Activated naive CD8-positive, alpha-beta T cell (primary cell): ENCODE measurements around the gene RGS7BP.
"Not testable (repeated sequence)": the region's sequence is repeated elsewhere in the genome, so short reads cannot be mapped to it uniquely, and the experiment has no call there.

ENCODE experiments used
- H3K27ac Mint-ChIP-seq: one replicate; pipeline ENCODE4 v1.8.0; 2021; ENCODE audit warnings: mixed read lengths
- H3K27me3 Mint-ChIP-seq: one replicate; pipeline ENCODE4 v1.8.0; 2021; ENCODE audit warnings: mixed read lengths
- H3K36me3 Mint-ChIP-seq: one replicate; pipeline ENCODE4 v1.8.0; 2021; ENCODE audit warnings: mixed read lengths
- H3K4me1 Mint-ChIP-seq: one replicate; pipeline ENCODE4 v1.8.0; 2021; ENCODE audit warnings: low read depth, mixed read lengths
- H3K4me3 Mint-ChIP-seq: one replicate; pipeline ENCODE4 v1.8.0; 2021; ENCODE audit warnings: mild to moderate bottlenecking, mixed read lengths
- H3K9me3 Mint-ChIP-seq: one replicate; pipeline ENCODE4 v1.8.0; 2021; ENCODE audit warnings: low read depth, mixed read lengths

The RGS7BP gene

DNA sequence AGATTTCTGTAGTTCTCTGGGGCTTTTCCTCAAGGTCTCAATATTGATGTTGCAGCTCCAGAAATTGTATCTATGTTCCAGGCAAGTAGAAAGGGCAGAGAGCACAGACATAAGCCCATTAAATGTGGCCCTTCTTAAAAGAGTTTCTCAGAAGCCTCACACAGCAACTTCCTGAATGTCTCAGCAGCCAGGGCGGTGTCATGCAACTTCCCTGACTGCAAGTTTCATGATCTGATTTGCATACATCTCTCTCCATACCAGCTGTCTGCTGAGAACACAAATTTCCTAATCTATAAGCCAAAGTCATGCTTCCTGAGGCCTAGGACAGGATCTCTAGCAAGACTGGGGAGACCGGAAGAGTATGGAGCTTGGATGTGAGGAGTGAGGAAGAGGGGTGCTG is 13.0 kb downstream of the RGS7BP start:
- Mint-ChIP-seq H3K36me3 (no peaks in the 10 kb centered on the region), H3K27ac (no peak overlapping the region), H3K9me3 (no peaks in the 10 kb centered on the region), H3K27me3 (no peaks in the 10 kb centered on the region), H3K4me3 (no peak overlapping the region), H3K4me1 (no peaks in the 10 kb centered on the region)

DNA sequence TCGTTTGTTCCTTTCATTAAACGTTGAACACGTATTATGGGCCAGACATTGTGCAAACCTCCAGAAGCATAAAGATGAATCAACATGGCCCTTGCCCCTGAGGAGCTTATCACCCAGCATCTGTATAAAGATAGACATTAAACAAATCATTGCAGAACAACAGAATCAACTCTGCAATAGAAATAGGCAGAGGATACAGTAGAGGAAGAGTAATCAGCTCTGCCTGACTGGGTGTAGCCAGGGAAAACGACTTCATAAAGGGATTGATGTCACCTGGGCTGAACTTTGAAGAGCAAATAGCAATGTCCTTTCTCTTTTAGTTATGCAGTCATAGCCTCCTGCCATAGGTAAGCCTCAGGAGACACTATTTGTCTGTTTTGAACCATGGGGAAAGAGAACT is 13.4 kb downstream of the RGS7BP start:
- no peak overlapping the region for H3K27ac Mint-ChIP-seq
- H3K4me1 Mint-ChIP-seq, result no peaks in the 10 kb centered on the region
- no peaks in the 10 kb centered on the region for H3K27me3 Mint-ChIP-seq
- H3K36me3 Mint-ChIP-seq, result no peaks in the 10 kb centered on the region
- H3K9me3 Mint-ChIP-seq, result no peaks in the 10 kb centered on the region
- no peak overlapping the region for H3K4me3 Mint-ChIP-seq

DNA sequence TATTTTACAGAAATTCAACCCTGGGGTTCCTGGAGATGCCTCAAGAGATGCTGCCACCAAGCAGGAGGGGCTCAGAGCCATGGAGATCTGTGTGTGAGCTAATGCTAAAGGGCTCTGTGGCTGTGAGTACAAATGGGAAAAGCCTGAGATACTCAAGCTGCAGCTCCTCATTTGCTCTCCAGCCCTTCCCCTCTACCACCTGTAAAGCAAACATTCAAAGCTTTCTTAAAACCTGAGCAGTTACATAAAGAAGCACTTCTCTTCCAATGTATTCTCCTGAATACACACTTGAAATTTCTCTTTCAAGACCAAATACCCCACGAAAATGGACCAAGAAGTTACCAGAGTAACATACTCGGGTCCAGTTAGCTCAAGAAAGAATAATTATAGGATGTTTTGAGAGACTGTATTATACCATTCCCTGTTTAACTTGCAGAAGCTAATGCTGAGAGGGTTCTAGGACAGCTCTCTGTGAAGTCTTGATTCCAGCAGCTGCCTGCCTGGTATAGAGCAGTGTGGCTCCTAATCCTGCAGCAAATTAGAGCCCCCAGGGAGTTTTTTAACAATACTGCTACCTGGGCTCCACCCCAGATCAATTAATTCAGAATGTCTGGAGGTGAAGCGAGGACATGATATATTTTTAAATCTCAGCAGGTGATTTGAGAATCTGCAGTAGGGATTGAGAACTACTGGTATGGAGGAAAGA is 21.1 kb downstream of the RGS7BP start:
- no peaks in the 10 kb centered on the region for H3K9me3 Mint-ChIP-seq
- H3K36me3 Mint-ChIP-seq, result no peaks in the 10 kb centered on the region
- H3K27ac Mint-ChIP-seq, result no peak overlapping the region
- H3K27me3 Mint-ChIP-seq, result no peaks in the 10 kb centered on the region
- H3K4me1 Mint-ChIP-seq, result no peaks in the 10 kb centered on the region
- H3K4me3 Mint-ChIP-seq, result no peak overlapping the region

DNA sequence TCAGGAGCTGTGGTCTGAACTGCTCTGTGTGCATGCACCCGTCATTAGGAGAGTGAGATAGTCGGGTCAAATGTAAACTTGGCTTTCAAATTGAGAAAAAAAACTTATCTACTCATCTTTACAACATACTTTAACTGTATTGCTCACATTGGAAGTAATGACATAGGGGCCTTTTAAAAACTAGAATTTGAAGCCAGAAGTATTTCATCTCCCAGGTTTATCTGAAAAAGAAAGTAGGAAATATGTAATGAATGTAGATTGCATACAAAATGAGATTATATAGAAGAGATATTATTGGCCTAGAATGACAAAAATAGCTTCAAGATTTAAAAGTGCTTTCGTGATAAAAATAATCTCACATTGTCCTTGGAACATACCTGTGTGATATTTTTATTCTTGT is 24.3 kb downstream of the RGS7BP start:
- Mint-ChIP-seq H3K4me3 (no peak overlapping the region), H3K4me1 (no peaks in the 10 kb centered on the region), H3K27ac (no peak overlapping the region), H3K27me3 (no peaks in the 10 kb centered on the region), H3K9me3 (no peaks in the 10 kb centered on the region), H3K36me3 (no peaks in the 10 kb centered on the region)

DNA sequence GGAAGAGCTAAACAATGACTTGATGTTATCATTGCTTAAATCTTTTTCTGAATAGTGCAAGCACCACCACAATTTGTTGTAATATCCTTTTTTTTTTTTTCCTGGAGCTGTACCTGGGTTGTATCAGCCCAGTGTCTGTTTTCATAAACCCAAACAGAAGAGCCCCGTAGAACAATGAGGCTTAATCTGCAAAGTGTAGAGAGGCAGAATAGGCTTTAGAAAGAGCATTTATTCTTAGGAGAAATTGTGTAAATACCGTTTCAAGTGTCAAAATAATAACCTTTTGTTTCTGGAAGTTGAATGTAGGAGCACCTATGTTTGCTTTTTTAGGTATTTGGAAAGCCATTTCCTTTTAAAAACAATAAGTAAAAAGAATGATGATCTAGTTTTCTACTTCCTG is 26.4 kb downstream of the RGS7BP start:
- no peaks in the 10 kb centered on the region for H3K36me3 Mint-ChIP-seq
- H3K27ac Mint-ChIP-seq, result no peak overlapping the region
- H3K9me3 Mint-ChIP-seq, result no peaks in the 10 kb centered on the region
- no peaks in the 10 kb centered on the region for H3K4me1 Mint-ChIP-seq
- no peak overlapping the region for H3K4me3 Mint-ChIP-seq
- no peaks in the 10 kb centered on the region for H3K27me3 Mint-ChIP-seq

DNA sequence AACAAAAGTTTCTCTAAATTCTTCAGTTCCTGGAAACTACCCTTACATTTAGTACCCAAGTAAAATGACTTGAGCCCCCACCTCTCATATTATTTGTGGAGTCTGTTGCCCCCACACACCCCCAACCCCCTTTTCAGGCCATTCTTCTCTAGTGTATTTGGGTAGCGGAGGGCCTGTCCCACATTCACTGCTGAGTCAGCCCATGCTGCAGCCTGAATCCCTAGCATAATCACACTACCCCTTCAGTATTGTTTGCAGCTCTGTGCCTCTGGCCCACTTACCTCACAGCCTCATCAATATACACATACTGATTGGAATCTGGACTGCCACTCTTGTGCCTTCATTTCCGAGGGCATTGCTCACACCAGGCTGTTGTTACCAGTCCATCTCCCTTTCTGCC is 26.8 kb downstream of the RGS7BP start:
- H3K27me3 Mint-ChIP-seq, result peaks cover under 1% of the 10 kb centered on the region
- no peak overlapping the region for H3K4me3 Mint-ChIP-seq
- H3K9me3 Mint-ChIP-seq, result no peaks in the 10 kb centered on the region
- no peaks in the 10 kb centered on the region for H3K4me1 Mint-ChIP-seq
- no peak overlapping the region for H3K27ac Mint-ChIP-seq
- H3K36me3 Mint-ChIP-seq, result no peaks in the 10 kb centered on the region

DNA sequence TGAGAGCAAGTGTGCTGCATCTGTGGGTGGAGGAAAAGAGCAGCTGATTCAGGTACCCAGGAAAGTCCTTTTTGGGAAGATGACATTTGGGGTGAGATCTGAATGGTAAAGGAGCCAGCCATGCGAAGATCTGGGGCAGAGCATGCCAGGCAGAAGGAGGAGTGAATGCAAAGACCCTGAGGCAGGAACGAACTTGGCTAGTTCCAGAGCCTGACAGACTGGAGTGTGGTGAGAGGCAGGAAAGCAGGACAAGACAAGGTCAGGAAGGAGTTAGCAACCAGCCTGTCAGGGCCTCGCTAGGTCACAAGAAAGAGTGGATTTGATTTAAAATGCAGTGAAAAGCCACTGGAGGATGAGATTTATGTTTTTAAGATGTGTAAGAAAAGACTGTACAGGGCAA is 28.2 kb downstream of the RGS7BP start:
- Mint-ChIP-seq H3K27ac (no peak overlapping the region), H3K4me3 (no peak overlapping the region), H3K27me3 (peaks cover 1% of the 10 kb centered on the region), H3K36me3 (no peaks in the 10 kb centered on the region), H3K4me1 (no peaks in the 10 kb centered on the region), H3K9me3 (no peaks in the 10 kb centered on the region)

DNA sequence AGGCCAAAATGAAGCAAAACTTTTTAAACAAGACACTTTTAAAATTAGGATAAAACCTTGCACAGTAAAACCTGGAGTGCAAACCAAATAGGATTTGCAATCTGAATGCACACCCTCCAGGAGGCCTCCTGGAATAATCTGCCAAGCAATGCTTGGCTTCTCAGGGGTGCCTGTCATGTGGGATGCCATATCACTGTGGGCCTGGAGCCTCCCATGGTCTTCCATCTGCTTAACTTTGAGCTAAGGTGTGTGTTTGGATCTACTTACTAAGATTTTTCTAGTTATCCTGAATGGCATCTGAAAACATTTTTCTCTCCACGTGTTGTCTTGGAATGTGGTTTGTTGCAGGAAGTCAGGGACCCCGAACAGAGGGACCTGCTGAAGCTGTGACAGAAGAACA is 52.1 kb downstream of the RGS7BP start:
- H3K4me3 Mint-ChIP-seq, result no peak overlapping the region
- H3K4me1 Mint-ChIP-seq, result no peaks in the 10 kb centered on the region
- H3K9me3 Mint-ChIP-seq, result peaks cover 8% of the 10 kb centered on the region
- H3K36me3 Mint-ChIP-seq, result no peaks in the 10 kb centered on the region
- no peak overlapping the region for H3K27ac Mint-ChIP-seq
- H3K27me3 Mint-ChIP-seq, result peaks cover 2% of the 10 kb centered on the region

DNA sequence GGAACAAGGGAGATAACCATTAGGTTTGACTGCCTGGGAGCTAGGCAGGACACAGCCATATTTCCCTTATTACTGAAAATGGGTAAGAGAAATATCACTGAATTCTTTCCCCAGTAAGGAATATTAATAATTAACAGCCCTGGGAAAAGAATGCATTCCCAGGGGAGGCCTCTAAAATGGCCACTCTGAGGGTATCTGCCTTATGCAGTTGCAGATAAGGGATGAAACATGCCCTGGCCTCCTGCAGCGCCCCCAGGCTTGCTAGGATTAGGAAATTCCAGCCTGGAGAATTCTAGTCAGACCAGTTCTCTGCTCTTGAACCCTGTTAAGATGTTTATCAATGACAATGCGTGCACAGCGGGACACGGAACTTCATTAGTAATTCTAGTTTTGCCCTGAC is 52.8 kb downstream of the RGS7BP start:
- not testable (repeated sequence) for H3K9me3 Mint-ChIP-seq, H3K4me3 Mint-ChIP-seq, H3K27ac Mint-ChIP-seq, H3K36me3 Mint-ChIP-seq, H3K27me3 Mint-ChIP-seq, H3K4me1 Mint-ChIP-seq

DNA sequence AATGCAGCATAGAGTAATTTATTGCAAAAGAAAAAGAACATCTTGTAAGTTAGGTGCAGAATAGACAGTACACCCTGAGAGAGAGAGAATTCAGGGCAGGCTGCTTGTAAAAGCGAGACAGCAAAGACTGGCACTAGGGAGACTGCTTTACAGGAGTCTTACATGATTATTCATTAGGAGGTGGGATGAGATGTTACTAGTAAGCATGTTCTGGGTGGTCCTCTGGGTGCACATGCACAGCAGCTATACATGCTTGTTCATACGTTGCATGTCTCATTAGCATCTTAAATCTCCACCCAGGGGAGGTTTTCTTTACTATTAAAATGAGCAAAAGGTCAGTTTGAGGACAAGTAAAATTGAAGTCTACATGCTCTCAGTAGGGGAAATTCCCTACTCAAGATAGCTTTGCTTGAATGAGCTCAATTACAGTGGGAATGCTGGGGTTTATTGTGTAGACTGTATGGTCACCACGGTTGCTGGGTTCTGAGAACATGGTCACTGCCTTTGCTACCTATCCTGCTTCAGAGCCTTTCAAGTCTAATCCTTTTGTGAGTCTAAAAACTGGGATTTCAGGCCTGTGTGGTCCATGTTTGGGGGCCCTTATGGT is 60.6 kb downstream of the RGS7BP start:
- Mint-ChIP-seq H3K4me1 (no peaks in the 10 kb centered on the region), H3K36me3 (no peaks in the 10 kb centered on the region), H3K27me3 (peaks cover 4% of the 10 kb centered on the region), H3K4me3 (no peak overlapping the region), H3K27ac (no peak overlapping the region), H3K9me3 (no peaks in the 10 kb centered on the region)

DNA sequence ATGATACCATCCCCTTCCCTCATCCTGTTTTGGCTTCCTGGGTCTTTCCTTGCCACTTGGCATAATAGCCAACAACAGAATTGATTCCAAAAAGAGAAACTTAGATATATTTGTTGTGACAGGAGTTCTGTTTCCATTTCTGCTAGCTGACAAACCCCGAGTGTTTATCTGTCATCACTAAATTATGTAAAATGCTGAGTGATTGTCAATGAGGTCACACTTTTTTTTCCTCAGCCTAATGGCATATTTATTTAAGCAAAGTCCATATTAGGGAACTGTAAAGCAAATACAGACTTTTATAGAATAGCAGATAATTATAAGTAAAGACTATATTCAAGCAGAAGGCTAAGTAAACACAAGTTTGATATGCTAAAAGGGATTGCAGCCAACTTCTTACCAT is 64.0 kb downstream of the RGS7BP start:
- Mint-ChIP-seq H3K27me3 (peaks cover 2% of the 10 kb centered on the region), H3K9me3 (no peaks in the 10 kb centered on the region), H3K27ac (no peak overlapping the region), H3K36me3 (no peaks in the 10 kb centered on the region), H3K4me1 (no peaks in the 10 kb centered on the region), H3K4me3 (no peak overlapping the region)

DNA sequence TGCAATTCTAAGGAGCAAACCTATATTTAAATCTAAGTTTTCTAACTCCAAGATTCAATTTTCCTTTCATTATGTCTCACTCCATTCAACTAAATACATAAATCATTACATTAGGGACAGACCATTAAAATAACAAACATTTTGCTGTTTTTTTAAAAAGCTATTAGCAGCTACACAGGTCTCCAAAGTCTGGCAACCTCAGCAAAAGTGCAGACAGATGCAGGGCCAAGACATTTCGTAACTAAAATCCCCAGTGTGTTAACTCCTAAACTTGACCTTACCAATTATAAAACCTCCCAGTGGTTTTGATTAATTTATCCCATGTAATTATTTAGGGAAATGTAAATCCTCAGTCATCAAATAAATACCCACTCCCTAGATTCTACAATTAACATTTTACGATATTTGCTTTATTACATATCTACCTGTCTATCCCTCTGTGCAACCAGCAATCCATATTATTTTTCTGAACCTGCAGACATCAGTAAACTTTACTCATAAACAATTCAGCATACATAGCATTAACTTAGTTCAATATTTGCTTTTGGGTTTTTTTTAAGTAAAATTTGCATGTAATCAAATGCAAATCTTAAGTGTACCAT is 64.7 kb downstream of the RGS7BP start:
- Mint-ChIP-seq H3K4me1 (no peaks in the 10 kb centered on the region), H3K36me3 (no peaks in the 10 kb centered on the region), H3K9me3 (no peaks in the 10 kb centered on the region), H3K27me3 (peaks cover 2% of the 10 kb centered on the region), H3K27ac (no peak overlapping the region), H3K4me3 (no peak overlapping the region)

DNA sequence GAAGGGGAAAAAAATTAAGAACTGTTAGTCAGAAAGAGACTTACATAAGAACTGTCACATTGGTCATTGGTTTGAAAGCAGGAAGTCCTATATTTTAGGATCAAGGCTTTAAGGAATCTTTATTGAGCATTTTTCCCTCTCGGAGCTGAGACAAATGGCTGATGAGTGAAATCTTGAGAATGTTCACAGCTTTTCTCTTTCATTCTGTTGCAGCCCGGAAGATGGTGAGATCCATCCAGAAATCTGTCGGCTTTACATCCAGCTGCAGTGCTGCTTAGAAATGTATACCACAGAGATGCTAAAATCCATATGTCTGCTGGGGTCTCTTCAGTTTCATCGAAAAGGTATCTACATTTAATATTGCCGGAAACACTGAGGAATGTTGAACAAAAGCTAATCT is 69.7 kb downstream of the RGS7BP start:
- no peaks in the 10 kb centered on the region for H3K36me3 Mint-ChIP-seq
- H3K4me3 Mint-ChIP-seq, result no peak overlapping the region
- H3K27ac Mint-ChIP-seq, result no peak overlapping the region
- peaks cover 17% of the 10 kb centered on the region for H3K27me3 Mint-ChIP-seq
- no peaks in the 10 kb centered on the region for H3K9me3 Mint-ChIP-seq
- no peaks in the 10 kb centered on the region for H3K4me1 Mint-ChIP-seq

DNA sequence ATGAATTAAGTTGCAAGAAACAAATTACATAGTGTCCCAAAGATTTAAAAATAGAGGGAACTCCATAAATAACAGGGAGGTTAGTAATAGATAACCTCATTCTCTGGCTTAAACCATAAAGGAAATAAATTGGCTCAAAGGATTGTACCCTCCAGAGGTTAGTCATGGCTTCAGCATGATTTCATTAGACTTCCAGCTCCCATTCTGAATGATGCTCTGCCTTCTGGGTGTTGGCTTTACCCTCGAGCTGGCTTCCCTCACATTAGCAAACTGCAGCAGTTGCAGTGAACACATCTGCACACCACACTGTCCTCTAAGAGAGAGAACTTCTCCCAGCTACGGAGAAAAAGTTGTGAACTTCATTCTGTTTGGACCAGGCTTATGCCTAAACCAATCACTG is 70.4 kb downstream of the RGS7BP start:
- peaks cover 17% of the 10 kb centered on the region for H3K27me3 Mint-ChIP-seq
- H3K4me1 Mint-ChIP-seq, result no peaks in the 10 kb centered on the region
- no peaks in the 10 kb centered on the region for H3K9me3 Mint-ChIP-seq
- H3K27ac Mint-ChIP-seq, result no peak overlapping the region
- H3K36me3 Mint-ChIP-seq, result no peaks in the 10 kb centered on the region
- no peak overlapping the region for H3K4me3 Mint-ChIP-seq

DNA sequence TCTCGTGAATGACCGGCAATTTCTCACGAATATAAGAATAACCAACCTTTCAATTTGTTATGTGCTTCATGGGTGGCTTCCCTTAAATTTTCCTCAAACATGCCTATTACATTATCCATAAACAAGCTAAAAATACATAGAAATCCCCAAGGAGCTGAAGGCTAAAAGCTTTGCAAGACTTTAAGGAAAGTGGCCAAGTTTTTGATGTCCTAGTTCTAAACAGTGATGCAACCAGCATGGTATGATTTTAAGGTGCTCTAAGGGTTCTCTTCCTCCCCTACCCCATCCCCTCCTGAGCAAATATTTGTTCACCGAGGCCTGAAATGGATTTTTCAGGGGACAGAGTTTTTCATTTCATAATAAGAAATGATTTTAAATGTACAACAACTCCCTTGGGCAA is 79.8 kb downstream of the RGS7BP start:
- no peak overlapping the region for H3K4me3 Mint-ChIP-seq
- no peak overlapping the region for H3K27ac Mint-ChIP-seq
- peaks cover 16% of the 10 kb centered on the region for H3K27me3 Mint-ChIP-seq
- no peaks in the 10 kb centered on the region for H3K36me3 Mint-ChIP-seq
- H3K9me3 Mint-ChIP-seq, result no peaks in the 10 kb centered on the region
- no peaks in the 10 kb centered on the region for H3K4me1 Mint-ChIP-seq

DNA sequence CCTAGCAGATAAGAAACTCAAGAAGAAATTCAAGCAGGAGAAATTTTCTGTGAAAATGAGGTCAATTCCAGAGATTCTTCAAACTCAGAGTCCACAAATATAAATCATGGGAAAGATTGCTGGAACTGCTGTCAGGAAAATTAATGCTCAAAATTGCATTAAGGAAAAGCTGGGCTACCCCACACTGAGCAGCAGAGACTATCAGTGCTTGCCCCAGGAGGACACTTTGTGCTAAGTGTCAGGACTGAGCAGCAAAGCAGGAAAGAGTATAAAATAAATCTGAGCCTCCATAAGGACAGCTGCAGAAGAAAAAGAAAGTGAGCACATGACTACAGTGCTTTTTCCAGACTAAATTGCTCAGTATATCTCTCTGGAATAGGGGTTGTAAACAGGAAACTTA is 81.6 kb downstream of the RGS7BP start:
- no peaks in the 10 kb centered on the region for H3K9me3 Mint-ChIP-seq
- no peaks in the 10 kb centered on the region for H3K4me1 Mint-ChIP-seq
- no peak overlapping the region for H3K27ac Mint-ChIP-seq
- peaks cover 16% of the 10 kb centered on the region for H3K27me3 Mint-ChIP-seq
- H3K36me3 Mint-ChIP-seq, result no peaks in the 10 kb centered on the region
- no peak overlapping the region for H3K4me3 Mint-ChIP-seq
